ENCODE data around the gene FN1. TPM values are rescaled to one million over a fixed set of nuclear protein-coding genes. Genes with fewer than 3 reads are reported as not detected.

The FN1 gene
- total RNA-seq, 1 donor from 2014 or later, result 83.2 TPM

DNA sequence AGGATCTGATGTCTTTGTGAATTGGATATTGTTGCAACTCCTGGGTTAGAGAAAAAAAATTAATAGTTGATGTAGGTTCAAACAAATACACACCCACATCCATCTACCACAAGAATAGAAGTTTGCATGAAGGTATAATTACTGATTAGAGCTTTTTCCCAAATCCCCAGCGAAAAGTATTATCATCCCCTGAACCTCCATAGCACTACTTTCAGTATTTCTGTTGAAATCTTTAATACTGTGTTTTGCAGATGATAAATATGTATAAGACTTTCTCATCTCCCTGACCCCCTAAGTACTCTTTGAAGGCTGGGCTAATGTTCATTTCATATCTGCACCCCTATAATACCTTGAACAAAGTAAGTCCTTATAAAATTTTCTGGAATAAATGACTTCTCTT, 6.4 kb downstream of the FN1 start:
- Histone ChIP-seq H3K4me3 (ENCODE audit: low read depth, low read length) (no peak overlapping the region), H3K27me3 (ENCODE audit: control insufficient read depth, insufficient read depth, low read length) (no peaks in the 10 kb centered on the region), H3K36me3 (ENCODE audit: control insufficient read depth, insufficient read depth, low read length) (no peaks in the 10 kb centered on the region)
- DNase-seq (ENCODE audit: low read depth) (no peak), FAIRE-seq (no peak)
- TF ChIP-seq, protein P1, sequence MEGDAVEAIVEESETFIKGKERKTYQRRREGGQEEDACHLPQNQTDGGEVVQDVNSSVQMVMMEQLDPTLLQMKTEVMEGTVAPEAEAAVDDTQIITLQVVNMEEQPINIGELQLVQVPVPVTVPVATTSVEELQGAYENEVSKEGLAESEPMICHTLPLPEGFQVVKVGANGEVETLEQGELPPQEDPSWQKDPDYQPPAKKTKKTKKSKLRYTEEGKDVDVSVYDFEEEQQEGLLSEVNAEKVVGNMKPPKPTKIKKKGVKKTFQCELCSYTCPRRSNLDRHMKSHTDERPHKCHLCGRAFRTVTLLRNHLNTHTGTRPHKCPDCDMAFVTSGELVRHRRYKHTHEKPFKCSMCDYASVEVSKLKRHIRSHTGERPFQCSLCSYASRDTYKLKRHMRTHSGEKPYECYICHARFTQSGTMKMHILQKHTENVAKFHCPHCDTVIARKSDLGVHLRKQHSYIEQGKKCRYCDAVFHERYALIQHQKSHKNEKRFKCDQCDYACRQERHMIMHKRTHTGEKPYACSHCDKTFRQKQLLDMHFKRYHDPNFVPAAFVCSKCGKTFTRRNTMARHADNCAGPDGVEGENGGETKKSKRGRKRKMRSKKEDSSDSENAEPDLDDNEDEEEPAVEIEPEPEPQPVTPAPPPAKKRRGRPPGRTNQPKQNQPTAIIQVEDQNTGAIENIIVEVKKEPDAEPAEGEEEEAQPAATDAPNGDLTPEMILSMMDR (IDR thresholded peaks at IDR 0.05; ENCODE audit: insufficient read depth, low read length, severe bottlenecking), result no peak

GRCh38 chr2:215428060-215428910, 7.6 kb downstream of the FN1 start:
- Histone ChIP-seq H3K4me3 (ENCODE audit: low read depth, low read length) (no peak overlapping the region), H3K36me3 (ENCODE audit: control insufficient read depth, insufficient read depth, low read length) (peaks cover 2% of the 10 kb centered on the region), H3K27me3 (ENCODE audit: control insufficient read depth, insufficient read depth, low read length) (no peaks in the 10 kb centered on the region)
- TF ChIP-seq, protein P1 (IDR thresholded peaks at IDR 0.05; ENCODE audit: insufficient read depth, low read length, severe bottlenecking), result no peak
- DNase-seq (ENCODE audit: low read depth), result no peak
- no peak for FAIRE-seq

DNA sequence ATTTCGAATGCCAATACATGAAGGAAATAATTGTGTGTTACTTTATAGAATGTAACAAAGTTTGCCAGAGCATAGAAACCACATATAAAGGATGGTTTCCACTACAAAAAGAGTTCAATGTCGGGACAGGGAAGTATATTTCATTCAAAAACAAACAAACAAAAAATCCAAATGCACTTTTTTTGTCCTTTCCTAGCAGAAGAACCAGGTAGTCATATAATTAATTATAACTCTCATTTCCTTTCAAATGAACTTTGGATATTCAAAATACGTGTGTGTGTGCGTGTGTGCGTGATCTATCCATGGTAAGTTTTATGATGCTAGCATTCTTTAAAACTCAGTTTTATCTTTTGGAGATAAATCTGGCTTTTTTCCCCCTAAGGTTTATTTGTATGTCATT, 8.3 kb downstream of the FN1 start:
- H3K36me3 ChIP-seq (ENCODE audit: control insufficient read depth, insufficient read depth, low read length), result peaks cover 3% of the 10 kb centered on the region
- TF ChIP-seq, protein P1 (IDR thresholded peaks at IDR 0.05; ENCODE audit: insufficient read depth, low read length, severe bottlenecking), result no peak
- no peak overlapping the region for H3K4me3 ChIP-seq (ENCODE audit: low read depth, low read length)
- FAIRE-seq (no peak), DNase-seq (ENCODE audit: low read depth) (no peak)
- H3K27me3 ChIP-seq (ENCODE audit: control insufficient read depth, insufficient read depth, low read length), result no peaks in the 10 kb centered on the region

DNA sequence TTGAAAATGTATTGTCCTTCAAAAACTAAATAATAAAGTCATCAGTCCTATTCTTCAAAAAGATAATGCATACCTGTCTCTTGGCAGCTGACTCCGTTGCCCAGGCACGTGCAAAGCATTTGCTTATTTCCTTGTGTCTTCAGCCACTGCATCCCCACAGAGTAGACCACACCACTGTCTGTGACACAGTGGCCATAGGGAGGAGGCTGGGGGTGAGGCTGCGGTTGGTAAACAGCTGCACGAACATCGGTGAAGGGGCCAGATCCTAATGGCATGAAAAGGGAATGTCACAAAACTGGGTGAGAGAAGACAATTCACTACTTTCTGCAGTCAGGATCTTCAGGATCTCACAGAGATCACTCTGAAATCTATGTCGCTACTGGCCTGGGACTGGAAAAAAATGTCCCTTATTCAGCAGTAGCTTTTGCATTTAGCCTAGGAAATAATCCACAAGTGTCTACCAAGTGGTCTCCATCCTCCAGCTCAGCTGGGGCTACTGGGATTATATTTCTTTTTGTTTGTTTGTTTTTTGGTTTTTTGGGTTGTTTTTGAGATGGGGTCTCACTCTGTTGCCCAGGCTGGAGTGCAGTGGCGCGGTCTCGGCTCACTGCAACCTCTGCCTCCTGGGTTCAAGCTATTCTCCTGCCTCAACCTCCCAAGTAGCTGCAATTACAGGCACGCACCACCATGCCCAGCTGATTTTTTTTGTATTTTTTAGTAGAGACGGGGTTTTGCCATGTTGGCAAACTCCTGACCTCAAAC, 10.7 kb downstream of the FN1 start:
- TF ChIP-seq, protein P1 (IDR thresholded peaks at IDR 0.05; ENCODE audit: insufficient read depth, low read length, severe bottlenecking), result no peak
- Histone ChIP-seq H3K27me3 (ENCODE audit: control insufficient read depth, insufficient read depth, low read length) (no peaks in the 10 kb centered on the region), H3K36me3 (ENCODE audit: control insufficient read depth, insufficient read depth, low read length) (peaks cover 3% of the 10 kb centered on the region), H3K4me3 (ENCODE audit: low read depth, low read length) (no peak overlapping the region)
- DNase-seq (ENCODE audit: low read depth) (no peak), FAIRE-seq (no peak)

GRCh38 chr2:215423928-215424540, 11.8 kb downstream of the FN1 start:
- FAIRE-seq, result no peak
- no peak for DNase-seq (ENCODE audit: low read depth)
- Histone ChIP-seq H3K27me3 (ENCODE audit: control insufficient read depth, insufficient read depth, low read length) (no peaks in the 10 kb centered on the region), H3K36me3 (ENCODE audit: control insufficient read depth, insufficient read depth, low read length) (peaks cover 3% of the 10 kb centered on the region), H3K4me3 (ENCODE audit: low read depth, low read length) (no peak overlapping the region)
- TF ChIP-seq, protein P1 (IDR thresholded peaks at IDR 0.05; ENCODE audit: insufficient read depth, low read length, severe bottlenecking), result no peak
